ENCODE data around the gene AXIN1.
"Not testable (repeated sequence)": the region's sequence is repeated elsewhere in the genome, so short reads cannot be mapped to it uniquely, and the experiment has no call there.

Gene AXIN1

DNA sequence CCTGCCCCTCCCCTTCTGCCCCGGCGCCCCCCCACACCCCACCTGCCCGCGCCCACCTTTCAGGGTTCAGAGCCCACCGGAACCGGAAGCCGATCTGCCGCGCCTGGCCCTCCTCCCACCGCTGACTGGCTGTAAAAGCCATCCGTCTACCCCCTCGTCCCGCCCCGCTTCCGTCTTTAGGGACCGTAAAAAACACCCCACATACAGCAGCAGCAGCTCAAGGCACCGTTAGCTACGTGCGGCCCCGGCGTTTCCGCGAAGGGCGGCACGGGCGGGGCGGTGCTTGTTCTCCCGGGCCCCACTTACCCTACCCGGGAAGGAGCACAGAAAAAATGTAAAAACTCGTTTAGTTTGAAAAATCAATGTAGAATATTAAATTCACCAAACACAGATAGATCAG, 17.9 kb upstream of the AXIN1 start, which contains the start of gene MRPL28:
Gene MRPL28, minus strand, starts transcription at position 96 of the 400 bp plus-strand sequence. CDS start 320 bp downstream, outside the sequence.
- peak; percentile 96 to 98 for DNase-seq

DNA sequence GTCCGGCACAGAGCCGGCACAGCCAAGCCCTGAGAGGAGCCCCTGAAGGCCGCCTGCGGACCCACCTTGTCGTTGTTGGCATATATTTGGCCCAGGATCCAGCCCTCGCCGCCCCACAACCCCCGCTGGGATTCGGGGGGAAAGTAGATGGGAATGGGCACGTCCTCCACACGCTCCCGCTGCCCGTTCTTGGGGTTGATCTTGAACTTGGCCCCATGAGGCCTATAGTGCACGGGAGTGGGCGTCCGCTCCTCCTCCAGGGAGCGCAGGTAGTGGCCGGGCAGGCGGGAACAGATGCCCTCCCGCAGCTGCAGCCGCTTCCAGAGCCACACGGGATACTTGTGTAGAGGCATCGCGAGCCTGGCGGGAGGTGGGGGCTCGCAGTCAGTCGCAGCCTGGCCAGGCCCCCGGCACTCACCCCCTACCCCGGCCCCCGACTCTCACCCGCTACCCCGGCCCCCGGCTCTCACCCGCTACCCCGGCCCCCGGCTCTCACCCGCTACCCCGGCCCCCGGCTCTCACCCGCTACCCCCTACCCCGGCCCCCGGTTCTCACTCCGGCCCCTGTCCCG, 17.4 kb upstream of the AXIN1 start:
- no peak for DNase-seq

GRCh38 chr16:369275-369865, 16.8 kb upstream of the AXIN1 start:
- no peak for DNase-seq

- no peak for DNase-seq
These were observed 16.1 kb upstream of the AXIN1 start for GRCh38 chr16:368388-369158.

DNA sequence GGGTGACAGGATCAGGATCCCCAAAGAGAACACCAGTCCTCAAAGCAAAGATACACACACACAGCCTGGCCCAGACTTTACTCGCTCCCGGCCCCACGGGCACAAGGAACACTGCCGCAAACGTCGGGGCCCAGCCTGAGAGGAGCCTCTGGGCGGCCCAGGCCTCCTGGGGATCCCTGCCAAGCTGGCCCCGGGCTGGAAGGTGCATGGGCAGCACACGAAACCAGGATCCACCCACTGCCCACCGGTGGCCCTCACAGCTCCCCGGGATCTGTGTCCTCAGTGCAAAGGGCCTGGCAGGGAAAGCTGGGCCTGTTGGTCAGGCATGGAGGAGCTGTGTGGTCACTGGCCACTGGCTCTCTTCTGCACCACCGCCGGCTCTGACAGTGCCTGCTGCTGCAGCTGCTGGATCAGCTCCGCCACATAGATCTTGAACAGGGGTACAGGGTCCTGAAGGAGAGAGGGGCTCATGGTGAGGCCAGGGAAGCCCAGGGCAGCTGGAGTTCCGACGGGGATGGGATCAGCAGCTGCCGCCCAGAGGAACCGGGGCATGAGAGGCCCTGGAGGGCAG, 14.9 kb upstream of the AXIN1 start:
- no peak for DNase-seq

DNA sequence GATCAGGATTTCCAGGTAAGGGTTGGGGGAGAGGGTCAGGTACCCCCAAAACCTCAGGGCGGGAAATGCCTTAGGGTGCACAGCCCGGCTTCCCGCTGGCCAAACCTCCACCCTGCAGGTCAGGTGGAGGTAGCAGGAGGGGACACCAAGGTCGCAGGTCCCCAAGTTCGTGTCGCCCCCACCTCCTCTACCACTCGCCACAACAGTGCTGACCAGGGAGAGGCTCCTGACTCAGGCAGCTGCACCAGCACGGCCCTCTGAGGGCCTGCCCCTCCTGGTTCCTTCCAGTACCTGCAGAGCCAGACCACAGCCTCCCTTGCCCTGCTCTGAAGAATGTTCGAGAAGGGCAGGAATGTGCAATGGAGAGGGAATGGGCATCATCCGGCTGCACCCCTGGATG, 14.0 kb upstream of the AXIN1 start:
- no peak for DNase-seq

DNA sequence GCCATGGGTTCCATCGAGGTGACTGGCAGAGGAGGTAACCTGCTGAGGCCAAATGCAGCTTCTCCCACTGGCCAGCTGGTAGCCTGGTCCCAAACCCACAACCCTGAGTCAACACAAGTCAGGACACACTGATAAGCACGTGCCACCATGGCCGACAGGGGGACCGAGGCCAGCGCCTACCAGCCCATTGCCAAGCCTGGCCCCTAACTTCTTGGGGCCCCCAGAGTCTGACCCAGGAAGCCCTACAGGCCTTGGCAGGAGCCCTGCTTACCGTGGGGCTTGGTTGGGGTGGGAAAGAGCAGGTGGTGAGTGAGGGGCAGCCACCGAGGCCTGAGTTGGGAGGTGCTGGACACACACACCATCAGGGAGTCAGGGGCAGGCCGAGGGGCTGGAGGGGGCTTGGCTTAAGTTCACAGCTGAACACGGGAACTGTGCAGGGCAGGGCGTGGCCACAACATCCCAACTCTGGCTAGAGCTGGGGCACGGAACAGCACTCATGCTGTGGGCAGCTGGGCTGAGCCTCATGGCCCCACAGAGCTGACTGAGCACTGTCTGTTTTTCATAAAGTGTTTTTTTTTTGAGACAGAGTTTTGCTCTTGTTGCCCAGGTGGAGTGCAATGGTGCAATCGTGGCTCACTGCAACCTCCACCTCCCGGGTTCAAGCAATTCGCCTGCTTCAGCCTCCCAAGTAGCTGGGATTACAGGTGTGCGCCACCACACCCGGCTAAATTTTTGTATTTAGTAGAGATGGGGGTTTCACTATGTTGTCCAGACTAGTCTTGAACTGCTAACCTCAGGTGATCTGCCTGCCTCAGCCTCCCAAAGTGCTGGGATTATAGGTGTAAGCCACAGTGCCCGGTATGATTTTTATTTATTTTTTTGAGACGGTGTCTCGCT, 12.3 kb upstream of the AXIN1 start:
- DNase-seq = no peak

GRCh38 chr16:363766-364490, 11.4 kb upstream of the AXIN1 start:
- no peak for DNase-seq

DNA sequence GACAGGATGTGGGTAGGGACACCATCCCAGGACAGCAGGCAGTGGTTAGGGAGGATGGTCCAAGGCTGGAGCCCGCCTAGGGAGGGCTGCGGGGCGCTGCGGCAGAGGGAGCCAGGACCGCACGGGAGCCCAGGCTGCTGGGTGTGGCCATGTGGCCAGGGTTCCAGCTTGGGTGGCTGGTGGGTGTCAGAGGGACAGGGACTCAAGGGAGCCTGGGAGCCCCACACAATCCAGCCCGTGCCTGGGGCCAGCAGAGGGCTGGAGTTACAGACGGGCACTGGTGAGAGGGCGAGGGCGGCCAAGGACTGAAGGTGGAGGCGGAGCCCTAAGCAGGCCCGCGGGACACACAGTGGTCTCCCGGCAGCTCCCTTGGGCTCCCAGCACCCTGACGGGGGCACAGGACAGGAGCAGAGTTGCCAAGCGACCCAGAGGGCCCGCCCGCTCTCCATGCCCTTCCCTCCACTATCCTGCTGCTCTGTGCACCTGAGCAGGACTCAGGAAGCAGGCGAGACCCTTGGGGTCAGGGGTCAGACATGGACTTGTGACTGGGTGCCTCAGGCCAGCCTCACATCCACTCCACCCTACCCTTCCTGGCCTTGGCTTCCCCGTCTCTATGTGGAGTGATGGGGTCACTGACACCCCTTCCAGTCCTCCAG, 10.7 kb upstream of the AXIN1 start:
- DNase-seq = no peak

- DNase-seq = not testable (repeated sequence)
These were observed 10.1 kb upstream of the AXIN1 start for GRCh38 chr16:362702-362999.

DNA sequence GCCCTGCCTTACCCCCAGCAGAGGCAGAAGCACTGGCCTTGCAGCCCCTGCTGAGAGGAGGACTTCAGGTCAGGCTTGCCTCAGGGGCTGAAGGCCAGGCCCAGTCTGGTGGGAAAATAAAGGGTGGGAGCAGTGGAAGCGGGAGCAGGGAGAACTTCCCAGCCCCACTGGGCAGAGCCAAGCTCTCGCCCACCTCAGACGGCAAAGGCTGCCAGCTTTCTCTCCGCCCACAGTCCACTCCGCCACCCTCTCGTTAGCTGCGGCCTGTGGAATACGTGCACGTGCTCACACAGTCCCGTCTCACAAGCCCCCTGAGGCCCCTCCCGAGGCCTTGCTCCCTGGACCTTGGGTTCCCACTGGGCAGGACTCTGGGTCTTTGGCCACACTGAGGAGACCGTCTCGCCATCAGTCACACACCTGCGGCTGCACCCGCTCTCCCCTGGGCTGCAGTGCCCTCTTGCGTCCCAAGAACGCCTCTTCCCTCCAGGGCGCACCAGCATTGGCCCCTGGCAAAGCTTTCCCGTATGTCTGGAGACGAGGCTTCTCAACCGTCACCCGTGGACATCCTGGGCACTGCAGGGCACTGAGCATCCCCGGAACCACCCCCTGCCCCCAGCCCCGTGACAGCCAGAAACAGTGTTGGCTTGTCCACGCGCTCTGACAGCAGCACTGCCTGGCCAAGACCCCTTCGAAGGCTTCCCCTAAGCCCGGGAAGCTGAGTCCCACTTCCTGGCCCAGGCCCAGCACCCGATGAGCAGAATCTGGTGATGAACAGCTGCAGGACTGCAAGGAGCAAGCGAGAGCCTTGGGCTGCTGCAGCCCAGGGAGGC, 9.6 kb upstream of the AXIN1 start:
- DNase-seq = peak; percentile 69 to 74

GRCh38 chr16:361341-361871, 8.9 kb upstream of the AXIN1 start:
- no peak for DNase-seq

- no peak for DNase-seq
These were observed 8.3 kb upstream of the AXIN1 start for GRCh38 chr16:360698-361336.

- no peak for DNase-seq
These were observed 7.6 kb upstream of the AXIN1 start for GRCh38 chr16:359871-360697.

GRCh38 chr16:359067-359763, 6.7 kb upstream of the AXIN1 start:
- DNase-seq = no peak

DNA sequence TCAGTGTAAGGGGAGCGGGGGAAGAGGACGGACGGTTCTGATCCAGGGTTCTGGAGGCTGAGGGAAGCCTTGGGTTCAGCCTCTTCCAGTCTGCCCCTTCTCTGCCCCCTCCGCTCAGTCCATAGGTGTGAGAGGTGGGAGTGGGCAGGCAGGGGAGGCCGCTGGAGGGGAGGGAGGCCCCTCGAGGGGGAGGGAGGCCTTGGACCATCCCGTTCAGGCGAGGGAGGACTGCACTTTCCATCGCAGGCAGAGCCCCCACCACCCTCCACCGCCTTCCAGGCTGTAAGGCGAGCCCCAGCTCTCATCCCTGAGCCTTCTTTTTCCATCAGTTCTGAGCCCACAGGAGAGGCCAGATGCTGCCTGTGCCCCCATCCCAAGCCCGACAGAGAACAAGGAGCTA, 4.2 kb upstream of the AXIN1 start:
- DNase-seq = no peak

GRCh38 chr16:354971-355461, 2.5 kb upstream of the AXIN1 start:
- DNase-seq = no peak

DNA sequence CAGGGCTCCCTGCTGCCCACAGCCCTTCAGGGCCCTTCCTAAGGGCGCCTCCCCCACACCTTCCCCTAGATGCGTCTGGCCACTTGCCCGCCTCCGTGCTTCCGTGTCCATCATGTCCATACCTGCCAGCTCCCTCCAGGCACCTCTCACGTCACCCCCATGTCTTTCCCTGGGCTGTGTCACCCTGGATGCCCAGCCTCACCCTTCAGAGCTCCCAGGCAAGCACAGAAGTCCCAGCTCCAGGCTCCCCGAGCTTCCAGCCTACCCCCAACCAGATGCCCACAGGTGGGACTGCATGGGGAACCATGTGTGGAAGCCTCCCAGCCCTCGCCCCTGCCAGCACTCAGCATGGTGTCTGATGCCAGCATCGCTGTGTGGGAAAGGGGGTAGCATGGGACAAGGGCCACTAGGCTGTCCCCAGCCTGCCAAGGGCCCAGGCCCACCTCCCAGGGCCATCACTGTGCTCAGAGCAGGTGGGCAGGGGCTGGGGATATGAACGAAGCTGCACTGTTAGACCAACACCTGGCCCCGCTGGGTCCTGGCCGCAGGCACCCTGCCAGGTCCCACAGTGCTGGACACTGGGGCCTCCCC, 1.9 kb upstream of the AXIN1 start:
- DNase-seq = no peak
